ENCODE data around the gene MALAT1.

DNA sequence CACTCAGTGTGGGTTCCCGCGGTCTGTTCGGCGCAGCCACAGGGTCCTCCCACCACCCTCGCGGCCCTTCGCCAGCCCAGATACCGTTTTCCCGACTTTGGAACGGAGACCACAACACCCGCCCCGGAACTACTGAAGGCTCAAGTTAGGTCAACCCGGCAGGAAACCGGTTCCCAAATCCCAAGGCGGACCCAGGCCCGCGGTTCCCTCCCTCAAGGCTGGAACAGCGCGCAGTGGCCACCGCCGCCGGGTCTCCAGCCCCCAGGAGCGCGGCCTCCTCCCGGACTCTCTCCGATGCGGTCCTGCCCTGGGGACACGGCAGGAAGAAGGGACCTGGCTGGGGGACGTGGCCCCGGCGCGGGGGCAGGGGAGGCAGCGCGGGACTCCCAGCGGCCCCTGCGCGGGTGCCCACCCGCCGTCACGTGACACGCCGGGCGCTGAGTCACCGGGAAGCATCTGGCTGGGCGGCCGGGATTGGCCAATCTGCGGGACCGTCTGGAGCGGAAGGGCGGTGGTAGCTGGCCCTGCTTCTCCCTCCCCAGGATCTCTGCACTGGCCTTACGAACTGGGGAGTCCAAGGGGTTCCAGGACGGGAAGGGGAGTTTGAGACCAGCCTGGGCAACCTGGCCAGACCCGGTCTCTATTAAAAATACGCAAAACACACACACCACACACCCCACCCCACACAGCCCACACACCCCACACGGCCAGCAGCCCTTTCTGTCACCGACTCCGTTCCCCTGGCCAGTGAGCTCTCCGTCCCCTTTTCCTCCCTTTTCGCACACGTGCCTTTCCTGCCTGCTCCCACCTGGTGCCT, 21.5 kb upstream of the MALAT1 start:
- TF ChIP-seq, protein P1, sequence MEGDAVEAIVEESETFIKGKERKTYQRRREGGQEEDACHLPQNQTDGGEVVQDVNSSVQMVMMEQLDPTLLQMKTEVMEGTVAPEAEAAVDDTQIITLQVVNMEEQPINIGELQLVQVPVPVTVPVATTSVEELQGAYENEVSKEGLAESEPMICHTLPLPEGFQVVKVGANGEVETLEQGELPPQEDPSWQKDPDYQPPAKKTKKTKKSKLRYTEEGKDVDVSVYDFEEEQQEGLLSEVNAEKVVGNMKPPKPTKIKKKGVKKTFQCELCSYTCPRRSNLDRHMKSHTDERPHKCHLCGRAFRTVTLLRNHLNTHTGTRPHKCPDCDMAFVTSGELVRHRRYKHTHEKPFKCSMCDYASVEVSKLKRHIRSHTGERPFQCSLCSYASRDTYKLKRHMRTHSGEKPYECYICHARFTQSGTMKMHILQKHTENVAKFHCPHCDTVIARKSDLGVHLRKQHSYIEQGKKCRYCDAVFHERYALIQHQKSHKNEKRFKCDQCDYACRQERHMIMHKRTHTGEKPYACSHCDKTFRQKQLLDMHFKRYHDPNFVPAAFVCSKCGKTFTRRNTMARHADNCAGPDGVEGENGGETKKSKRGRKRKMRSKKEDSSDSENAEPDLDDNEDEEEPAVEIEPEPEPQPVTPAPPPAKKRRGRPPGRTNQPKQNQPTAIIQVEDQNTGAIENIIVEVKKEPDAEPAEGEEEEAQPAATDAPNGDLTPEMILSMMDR (conservative IDR thresholded peaks at IDR 0.05; ENCODE audit: low read length) = no peak
- TF ChIP-seq EZH2phosphoT487 (IDR thresholded peaks at IDR 0.05; ENCODE audit: borderline replicate concordance, low read depth, low read length) = no peak

Data from OCI-LY7 (cell line).